HG03521 (cell line): ENCODE results near the gene ZNF512.
A peak's percentile ranks its signal among the peaks of the same experiment; 100 is the strongest.
"Not testable (repeated sequence)": the region's sequence is repeated elsewhere in the genome, so short reads cannot be mapped to it uniquely, and the experiment has no call there.

Experiments used
- ATAC-seq: cut with Tn5 transposase; IDR thresholded peaks from one replicate; pipeline ENCODE4 v1.9.1; 2021; ENCODE audit warnings: mild to moderate bottlenecking, moderate library complexity; ENCODE audit not compliant: unreplicated experiment

Gene ZNF512

DNA sequence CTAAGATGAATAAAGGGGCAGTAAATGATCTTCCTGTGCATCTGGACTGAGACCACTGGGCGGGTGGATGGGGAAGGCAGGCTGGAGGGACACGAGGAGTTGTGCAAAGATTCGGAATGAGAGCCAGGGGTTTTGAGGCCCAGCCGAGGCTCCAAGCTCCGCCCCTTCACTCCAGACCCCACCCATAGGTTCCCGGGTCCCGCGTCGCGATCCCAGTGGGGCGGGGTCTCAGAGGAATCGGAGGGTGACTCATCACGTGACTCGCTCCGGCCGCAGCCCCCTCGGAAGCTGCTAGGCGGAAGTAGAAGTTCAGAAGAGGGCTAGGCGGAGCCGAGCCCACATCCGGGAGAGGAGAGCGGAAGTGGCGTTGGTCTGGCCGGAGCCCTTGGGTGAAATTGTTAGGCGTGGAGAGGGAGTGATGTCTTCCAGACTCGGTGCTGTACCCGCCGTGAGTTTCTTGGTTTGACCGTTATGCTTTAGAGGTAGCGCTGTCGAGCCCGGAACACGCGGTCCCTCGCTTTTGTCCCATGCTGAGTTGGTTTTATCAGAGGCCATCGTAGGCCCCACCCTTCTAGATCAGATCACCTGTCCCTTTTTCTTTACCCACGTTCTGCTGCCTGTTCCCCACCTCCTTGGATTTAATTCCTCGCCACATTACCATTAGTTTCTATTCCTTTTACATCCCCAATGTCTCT lies at the start of gene ZNF512:
TSS of gene ZNF512 (plus strand) at position 348 of the 695 bp plus-strand sequence. CDS start at position 419, 71 bp downstream.
- ATAC-seq, result peak; percentile 93

- no peak for ATAC-seq
Measured at GRCh38 chr2:27537287-27537686, 45.6 kb upstream of the ZNF512 start.

DNA sequence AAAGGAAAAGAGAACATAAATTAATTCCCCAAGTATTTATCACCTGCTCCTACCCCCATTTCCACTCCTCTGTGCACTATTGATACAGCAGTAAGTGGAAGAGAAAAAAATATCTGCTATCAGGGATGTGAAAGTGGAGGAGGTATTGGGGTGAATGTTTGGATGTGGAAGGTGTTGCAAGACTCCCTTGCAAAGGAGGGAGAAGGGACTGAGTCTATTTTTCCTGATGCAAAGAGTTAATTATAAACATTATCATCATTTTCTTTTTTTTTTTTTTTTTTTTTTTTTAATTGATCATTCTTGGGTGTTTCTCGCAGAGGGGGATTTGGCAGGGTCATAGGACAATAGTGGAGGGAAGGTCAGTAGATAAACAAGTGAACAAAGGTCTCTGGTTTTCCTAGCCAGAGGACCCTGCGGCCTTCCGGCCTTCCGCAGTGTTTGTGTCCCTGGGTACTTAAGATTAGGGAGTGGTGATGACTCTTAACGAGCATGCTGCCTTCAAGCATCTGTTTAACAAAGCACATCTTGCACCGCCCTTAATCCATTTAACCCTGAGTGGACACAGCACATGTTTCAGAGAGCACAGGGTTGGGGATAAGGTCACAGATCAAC lies 43.9 kb upstream of the ZNF512 start:
- ATAC-seq, result not testable (repeated sequence)

DNA sequence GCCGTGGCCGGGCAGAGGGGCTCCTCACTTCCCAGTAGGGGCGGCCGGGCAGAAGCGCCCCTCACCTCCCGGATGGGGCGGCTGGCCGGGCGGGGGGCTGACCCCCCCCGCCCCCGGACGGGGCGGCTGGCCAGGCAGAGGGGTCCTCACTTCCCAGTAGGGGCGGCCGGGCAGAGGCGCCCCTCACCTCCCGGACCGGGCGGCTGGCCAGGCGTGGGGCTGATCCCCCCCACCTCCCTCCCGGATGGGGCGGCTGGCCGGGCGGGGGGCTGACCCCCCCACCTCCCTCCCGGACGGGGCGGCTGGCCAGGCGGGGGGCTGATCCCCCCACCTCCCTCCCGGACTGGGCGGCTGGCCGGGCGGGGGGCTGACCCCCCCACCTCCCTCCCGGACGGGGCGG lies 43.2 kb upstream of the ZNF512 start:
- ATAC-seq, result not testable (repeated sequence)

DNA sequence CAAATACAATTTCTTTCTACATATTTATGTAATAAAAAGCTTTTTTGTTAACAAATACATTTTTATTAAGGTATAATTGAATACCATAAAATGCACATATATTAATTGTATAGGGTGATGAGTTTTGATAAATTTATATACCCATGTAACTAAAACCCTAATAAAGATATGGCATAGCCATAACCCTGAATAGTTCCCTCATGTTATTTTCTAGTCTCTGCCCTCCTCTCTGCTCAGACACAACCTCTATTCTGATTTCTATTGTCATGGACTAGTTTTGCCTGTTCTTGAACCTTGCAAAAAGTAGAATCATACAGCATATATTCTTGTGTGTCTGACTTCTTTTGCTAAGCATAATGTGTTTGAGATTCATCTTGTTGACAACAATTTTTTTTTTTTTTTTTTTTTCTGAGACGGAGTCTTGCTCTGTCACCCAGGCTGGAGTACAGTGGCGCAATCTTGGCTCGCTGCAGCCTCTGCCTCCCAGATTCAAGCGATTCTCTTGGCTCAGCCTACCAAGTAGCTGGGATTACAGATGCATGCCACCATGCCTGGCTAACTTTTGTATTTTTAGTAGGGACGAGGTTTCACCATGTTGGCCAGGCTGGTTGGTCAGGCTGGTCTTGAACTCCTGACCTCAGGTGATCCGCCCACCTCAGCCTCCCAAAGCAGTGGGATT lies 38.6 kb upstream of the ZNF512 start:
- ATAC-seq, result no peak

GRCh38 chr2:27545348-27546141 lies 37.3 kb upstream of the ZNF512 start:
- ATAC-seq, result no peak

DNA sequence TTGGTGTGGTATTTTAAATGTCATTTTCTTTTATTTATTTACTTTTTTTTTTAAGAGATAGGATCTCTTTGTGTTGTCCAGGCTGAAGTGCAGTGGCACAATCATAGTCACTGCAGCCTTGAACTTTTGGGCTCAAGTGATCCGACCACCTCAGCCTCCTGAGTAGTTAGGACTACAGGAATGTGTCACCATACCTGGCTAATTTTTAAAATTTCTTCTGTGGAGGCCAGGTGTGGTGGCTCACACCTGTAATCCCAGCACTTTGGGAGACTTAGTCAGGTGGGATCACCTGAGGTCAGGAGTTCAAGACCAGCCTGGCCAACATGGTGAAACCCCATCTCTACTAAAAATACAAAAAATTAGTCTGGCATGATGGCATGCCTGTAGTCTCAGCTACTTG lies 33.5 kb upstream of the ZNF512 start:
- no peak for ATAC-seq

- ATAC-seq, result no peak
Measured at GRCh38 chr2:27551514-27551913, 31.3 kb upstream of the ZNF512 start.

DNA sequence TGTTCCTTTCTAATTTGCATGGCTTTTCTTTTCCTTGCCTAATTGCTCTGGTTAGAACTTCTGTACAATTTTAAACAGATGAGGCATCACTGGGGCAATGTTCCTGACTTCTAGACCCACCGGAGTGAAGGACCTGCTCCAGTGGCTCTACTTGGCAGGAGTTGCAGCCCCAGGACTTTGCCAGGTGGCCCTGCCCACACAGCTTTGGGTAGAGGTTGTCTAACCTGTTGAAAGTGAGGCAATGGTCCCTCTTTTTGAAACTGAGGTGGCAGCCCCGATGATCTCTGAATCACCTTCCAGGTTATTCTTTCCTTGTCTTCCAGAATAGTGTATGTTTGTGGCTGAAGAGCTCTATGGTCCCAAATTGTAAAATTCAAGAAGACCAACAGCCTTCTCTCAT lies 29.9 kb upstream of the ZNF512 start:
- no peak for ATAC-seq

- not testable (repeated sequence) for ATAC-seq
Measured at GRCh38 chr2:27554451-27554850, 28.4 kb upstream of the ZNF512 start.

DNA sequence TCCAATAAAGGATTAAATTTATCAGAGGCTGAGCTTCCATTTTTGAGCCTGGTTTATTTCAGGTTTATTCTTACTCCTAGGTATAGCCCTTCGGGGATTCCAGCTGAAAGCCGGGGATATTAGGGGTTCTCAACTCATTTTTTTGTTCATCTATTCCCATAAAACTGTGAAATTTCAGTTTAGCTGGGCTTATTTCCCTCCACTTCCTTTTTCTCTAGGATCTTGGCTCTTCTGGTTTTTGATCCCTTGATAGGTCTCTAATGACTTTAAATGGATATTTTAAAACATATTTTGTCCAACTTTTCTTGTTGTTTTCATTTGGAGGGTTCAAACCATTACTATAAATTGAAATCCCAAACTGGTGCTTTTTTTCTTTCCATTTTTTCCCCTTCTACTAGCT lies 23.6 kb upstream of the ZNF512 start:
- ATAC-seq, result no peak

GRCh38 chr2:27561060-27561459 lies 21.8 kb upstream of the ZNF512 start:
- no peak for ATAC-seq

GRCh38 chr2:27566628-27567027 lies 16.2 kb upstream of the ZNF512 start:
- ATAC-seq, result no peak

- no peak for ATAC-seq
Measured at GRCh38 chr2:27569398-27569797, 13.4 kb upstream of the ZNF512 start.

GRCh38 chr2:27571197-27571596 lies 11.6 kb upstream of the ZNF512 start:
- no peak for ATAC-seq

GRCh38 chr2:27571681-27572080 lies 11.2 kb upstream of the ZNF512 start:
- ATAC-seq, result no peak

DNA sequence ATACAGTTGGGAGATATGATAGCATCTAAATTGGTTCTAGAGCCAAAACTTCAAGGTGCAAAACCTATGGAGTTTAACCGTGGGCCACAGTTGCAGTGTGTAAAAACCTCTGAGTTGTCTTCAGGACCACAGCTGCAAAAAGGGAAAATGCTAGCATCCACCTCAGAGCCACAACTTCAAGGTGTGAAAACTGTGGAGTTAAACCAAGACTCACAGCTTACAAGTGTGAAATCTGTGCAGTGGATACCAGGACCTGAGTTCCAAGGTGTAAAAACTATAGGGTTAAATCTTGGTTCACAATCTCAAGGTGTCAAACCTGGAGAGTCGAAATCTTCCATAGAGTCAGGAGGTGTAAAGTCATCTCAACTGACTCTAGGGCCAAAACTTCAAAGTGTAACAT lies 10.4 kb upstream of the ZNF512 start:
- no peak for ATAC-seq

GRCh38 chr2:27572998-27573429 lies 9.8 kb upstream of the ZNF512 start:
- ATAC-seq, result no peak

- no peak for ATAC-seq
Measured at GRCh38 chr2:27573452-27573851, 9.4 kb upstream of the ZNF512 start.

DNA sequence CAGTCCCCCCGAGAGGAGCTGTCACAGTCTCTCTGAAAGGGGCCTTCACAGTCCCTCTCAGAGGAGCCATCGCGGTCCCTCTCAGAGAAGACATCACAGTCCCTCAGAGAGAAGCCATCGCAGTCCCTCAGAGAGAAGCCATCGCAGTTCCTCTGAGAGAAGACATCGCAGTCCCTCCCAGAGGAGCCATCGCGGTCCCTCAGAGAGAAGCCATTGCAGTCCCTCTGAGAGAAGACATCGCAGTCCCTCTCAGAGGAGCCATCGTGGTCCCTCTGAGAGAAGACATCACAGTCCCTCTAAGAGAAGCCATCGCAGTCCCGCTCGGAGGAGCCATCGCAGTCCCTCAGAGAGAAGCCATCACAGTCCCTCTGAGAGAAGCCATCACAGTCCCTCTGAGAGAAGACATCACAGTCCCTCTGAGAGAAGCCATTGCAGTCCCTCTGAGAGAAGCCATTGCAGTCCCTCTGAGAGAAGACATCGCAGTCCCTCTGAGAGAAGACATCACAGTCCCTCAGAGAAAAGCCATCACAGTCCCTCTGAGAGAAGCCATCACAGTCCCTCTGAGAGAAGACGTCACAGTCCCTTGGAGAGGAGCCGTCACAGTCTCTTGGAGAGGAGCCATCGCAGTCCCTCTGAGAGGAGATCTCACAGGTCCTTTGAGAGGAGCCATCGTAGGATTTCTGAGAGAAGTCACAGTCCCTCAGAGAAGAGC lies 1.3 kb upstream of the ZNF512 start:
- no peak for ATAC-seq
